Inflammatory macrophage treated with lipopolysaccharide for 4 hours (primary cell): Measurements from ENCODE around the gene FMNL2.
"Not testable (repeated sequence)": the region's sequence is repeated elsewhere in the genome, so short reads cannot be mapped to it uniquely, and the experiment has no call there.

Experiments used
- DNase-seq: peaks from one replicate; pipeline ENCODE4 v3.0.0-alpha.2; 2020

The FMNL2 gene

GRCh38 chr2:152474523-152474922, 139.5 kb downstream of the FMNL2 start:
- DNase-seq, result not testable (repeated sequence)

DNA sequence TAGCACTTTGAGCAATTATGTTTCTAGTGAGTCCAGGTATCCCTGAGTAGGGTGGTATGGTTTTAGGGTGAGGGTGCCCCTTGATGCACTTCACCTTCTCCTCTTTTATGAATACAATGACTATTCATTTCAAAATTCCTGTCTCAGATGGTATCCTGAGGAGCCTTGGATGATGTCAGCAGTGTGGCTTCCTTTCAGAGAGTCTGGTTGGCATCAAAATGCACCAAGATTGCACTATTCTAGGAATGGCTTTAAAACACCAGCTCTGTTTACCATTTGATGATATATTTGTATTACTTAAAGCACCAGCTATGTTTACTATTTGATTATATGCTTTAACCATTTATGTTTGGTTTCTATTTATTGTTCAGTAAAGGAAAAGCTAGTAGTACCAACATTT, 141.0 kb downstream of the FMNL2 start:
- no peak for DNase-seq

- DNase-seq, result no peak
These were observed 142.5 kb downstream of the FMNL2 start for GRCh38 chr2:152477347-152478092.

DNA sequence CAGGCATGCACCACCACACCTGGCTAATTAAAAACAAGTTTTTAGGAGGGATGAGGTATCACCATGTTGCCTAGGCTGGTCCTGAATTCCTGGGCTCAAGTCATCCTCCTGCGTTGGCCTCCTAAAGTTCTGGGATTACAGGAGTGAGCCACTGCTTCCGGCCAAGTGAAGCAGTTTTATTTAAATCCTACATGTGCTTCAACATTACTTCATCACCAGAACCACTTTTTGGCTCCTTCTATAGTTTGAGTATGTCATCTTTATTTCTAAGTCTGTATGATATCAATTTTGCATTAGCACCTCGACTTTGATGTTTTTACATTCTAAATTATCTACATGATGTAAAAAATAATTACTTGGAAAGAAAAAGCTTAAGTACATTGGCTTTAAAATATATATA, 144.3 kb downstream of the FMNL2 start:
- DNase-seq, result no peak

GRCh38 chr2:152480821-152481399, 145.9 kb downstream of the FMNL2 start:
- no peak for DNase-seq

GRCh38 chr2:152481881-152482583, 147.1 kb downstream of the FMNL2 start:
- no peak for DNase-seq

DNA sequence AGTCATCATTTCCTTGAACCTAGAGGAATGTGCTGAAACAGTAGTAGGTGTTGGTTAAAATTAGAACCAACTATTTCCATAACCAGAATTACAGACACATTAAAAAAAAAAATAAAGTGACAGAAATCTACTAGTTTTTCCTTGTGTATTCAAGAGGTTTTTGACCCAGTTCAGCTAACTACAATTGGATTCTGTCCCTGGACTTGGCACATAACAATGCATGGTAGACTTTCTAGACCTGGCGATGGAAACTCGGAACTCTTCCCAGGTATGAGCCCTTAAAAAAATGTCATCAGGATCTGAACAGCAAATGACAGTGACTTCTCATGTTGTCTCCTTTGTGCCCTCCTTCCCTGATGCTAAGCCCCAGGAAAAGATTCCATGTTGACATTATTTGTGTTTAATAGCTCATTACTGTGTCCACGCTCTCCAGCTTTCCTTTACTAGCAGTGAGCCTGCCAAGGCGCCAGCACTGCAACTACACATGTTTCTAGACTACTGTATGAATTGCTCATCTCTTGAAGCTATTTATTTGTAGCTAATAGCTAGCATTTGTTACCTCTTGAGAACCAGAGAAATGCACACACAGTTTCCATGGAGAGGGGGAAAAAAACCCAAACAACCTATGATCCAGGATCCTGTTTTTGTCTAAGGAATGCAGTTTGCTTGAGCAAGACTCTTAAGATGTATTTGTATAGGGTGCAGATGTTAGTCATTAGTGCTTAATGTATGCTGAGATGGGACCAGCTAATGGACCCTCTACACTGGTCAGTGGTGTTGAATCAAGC, 148.5 kb downstream of the FMNL2 start:
- no peak for DNase-seq

- peak; percentile 80 for DNase-seq
These were observed 151.2 kb downstream of the FMNL2 start for GRCh38 chr2:152485954-152486736.

DNA sequence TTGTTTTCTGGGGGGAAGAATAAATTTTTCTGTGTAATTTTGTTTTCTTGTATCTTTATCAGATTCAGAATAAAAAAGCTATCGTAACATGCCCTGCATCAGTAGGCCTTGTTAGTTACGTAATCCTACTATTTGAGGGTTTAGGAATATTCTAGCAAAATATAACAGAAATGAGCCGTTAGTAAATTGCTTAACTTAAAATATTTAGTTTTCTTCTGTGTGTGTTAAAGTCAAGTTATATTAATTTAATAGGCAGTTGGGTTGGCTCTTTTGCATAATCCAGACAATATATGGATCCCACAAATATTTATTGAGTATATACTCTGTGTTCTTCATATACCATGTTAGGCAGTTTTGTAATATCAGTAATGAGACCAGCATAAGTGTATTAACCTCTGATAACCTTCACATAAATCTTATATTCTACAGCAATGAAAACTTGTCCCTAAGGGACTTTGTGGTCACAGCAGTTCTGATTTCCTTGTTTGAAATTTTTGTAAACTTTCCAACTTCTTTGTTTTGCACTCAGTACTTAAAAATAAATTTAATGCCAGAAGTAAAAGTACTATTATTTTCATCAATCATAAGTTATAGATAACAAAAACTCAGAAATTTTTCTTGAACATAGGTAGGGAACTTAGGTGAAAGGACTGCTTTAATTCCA, 151.9 kb downstream of the FMNL2 start:
- DNase-seq, result peak; percentile 36

DNA sequence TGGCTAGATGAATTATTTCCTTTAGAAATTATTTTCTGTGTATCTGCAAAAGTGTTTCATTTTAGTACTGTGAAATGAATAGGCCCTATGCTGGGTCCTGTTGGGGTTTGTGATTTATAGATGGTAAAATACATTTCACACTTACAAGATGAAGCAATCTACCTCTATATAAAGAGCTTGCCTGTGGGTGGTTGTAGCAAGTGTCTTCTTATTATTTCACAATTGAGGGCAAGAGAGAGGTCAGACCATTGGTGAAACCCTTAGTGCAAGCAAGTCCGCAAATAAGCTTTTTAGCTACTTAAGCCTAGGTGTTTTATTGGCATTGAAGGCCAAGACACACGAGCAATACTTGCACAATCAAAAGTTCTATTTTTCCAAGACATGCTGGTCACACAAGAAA, 153.1 kb downstream of the FMNL2 start:
- peak; percentile 73 for DNase-seq

DNA sequence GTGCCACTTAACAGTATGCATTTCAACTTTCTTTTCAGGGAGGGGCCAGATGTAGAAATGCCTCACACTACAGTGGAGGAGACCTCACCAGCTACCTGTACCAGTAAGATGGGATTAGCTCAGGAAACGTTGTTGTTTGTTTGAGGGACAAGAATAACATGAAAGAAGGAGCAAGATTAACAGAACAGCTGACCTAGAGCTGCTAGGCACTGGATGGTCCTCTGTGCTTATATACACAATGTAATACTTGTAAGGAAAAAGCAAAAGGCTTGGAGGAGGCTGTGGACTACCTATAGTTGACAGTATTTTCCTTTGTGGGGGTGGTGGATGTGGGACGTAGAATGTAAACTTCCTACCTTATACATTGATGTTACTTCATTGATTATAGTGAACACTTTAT, 154.4 kb downstream of the FMNL2 start:
- no peak for DNase-seq

- DNase-seq, result no peak
These were observed 155.9 kb downstream of the FMNL2 start for GRCh38 chr2:152490686-152491455.

DNA sequence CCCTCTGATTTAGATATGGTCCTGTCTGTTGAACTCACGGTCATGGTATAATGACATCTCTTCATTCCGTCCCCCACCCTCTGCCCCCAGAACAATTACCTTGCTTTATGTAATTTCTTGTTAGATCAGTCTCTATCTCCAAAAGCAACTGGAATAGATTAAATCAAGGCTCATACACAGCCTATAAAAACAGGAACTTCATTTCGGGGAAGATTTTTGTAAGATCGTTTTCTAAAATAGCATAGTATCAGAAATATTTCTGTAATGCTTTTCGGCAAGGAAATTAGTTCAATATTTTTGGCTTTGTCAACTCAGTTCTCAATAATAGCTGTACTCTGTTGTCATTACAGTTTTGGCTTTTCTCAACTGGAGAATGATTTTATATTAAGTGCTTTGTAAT, 157.2 kb downstream of the FMNL2 start:
- peak; percentile 37 for DNase-seq

- no peak for DNase-seq
These were observed 157.9 kb downstream of the FMNL2 start for GRCh38 chr2:152492911-152493310.

DNA sequence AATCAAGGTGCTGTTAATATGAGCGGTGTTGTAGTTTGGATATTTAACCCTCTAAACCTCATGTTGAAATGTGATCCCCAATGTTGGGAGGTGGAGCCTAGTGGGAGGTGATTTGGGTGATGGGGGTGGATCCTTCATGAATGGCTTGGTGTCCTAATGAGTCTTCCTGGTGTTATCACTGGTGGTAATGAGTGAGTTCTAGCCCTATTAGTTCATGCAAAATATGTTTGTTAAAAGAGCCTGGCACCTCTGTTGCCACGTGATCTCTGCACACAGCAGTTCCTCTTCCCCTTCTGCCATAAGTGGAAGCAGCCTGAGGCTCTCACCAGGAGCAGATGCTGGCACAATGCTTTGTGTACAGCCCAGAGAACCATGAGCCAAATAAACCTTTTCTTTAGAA, 158.4 kb downstream of the FMNL2 start:
- DNase-seq, result peak; percentile 36

DNA sequence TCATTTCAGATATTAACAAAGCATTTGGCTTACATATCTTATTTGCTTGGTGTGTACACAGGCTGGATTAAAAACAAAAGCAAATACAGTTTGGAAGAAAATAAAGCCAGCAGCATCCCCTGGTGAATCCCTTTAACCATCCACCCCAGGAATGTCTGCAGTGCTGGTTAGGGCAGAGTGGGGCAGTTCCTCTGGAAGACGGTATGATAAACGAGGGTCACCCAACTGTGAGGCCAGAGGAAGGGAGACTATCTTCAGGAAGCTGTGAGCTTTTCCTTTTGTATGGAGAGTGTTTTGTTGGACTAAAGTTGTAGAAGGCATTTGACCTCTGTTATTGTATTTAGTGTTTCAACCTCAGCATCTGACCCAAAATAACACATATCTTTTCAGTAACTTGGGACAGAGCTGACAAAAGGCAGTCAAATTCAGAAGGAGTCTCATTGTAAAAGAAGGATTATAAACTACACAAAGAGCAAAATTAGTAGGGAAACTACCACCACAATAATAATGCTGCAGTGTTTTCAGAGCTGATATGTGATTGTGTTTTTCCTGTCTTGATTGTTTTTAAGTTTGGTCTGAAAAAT, 159.1 kb downstream of the FMNL2 start:
- DNase-seq, result no peak

GRCh38 chr2:152496371-152496770, 161.4 kb downstream of the FMNL2 start:
- DNase-seq, result no peak

DNA sequence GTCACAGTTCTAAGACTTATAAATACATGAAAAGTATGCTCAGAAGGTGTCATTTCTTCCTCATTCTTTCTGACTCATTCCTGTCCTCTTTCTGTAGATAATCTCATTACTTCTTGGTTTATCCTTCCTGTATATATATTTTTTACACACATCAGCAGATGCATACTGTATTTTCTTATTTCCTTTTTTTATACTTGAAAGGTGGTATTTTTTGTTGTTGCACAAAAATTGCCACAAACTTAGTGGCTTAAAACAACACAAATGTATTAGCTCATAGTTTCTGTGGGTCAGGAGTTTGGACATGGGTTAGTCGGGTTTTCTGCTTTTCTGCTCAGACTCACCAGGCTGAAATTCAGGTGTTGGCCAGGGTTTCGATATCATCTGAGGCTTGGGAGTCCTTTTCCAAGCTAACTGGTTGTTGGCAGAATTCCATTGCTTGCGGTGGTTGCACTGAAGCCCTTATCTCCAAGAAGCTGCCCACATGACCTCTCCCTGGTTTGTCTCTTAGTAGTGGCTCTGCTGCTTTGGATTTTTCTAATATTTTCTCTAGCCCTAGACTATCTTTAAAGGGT, 162.6 kb downstream of the FMNL2 start:
- peak; percentile 89 for DNase-seq

GRCh38 chr2:152499331-152499816, 164.4 kb downstream of the FMNL2 start:
- peak; percentile 76 for DNase-seq
